ENCODE results near the gene LRRK2.

Gene LRRK2

DNA sequence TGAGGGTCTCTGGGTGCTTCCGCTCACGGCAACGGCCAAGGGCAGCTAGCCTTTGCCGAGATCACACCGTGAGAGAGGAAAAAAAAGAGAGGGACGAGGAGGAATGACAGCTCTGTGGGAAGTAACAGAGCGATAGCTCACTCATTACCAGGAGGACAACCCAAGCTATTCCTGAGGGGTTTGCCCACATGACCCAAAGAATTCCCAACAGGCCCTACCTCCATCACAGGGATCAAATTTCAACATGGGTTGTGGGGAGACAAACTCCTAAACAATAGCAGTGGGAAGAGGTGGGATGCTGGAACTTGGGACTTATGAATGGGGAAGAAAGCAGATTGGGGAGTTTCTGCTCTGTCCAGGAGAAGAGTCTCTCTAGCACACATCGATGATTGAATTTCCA, 180.6 kb downstream of the LRRK2 start:
- no peak for DNase-seq (ENCODE audit: low spot score)
